ENCODE measurements around the gene B4GALNT3.
A peak's percentile ranks its signal among the peaks of the same experiment; 100 is the strongest.

Gene B4GALNT3

DNA sequence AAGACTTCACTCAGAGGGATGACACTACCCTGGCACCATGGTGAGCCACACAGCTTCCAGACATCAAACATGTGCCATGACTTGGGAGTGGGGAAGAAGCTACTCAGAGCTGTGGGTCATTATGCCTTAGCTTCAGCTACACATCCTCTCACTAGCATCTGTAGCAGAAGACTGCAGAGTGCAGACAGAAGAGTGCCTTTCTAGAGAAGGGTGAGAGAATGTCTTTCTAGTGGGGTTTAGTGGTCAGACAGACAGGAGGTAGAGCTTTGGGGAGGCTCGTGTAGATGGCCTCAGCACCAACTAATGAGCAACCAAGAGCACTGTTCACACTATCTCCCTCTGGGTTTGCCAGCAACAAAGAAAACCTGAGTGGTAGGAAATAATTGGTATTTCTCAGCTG, 4.9 kb upstream of the B4GALNT3 start:
- H3K9ac ChIP-seq (ENCODE audit: low read depth in 1 of 2, low read length in 2 of 2) = no peak overlapping the region
- no peak overlapping the region for H3K27ac ChIP-seq (ENCODE audit: low read depth, low read length)
- peaks cover 14 to 17% of the 10 kb centered on the region in 2 donors for H3K4me1 ChIP-seq (ENCODE audit: control insufficient read depth in 1 of 2, insufficient read depth in 2 of 2, low read length in 2 of 2)
- H3K27me3 ChIP-seq (ENCODE audit: control insufficient read depth in 1 of 2, insufficient read depth in 2 of 2, low read length in 2 of 2) = peaks cover 6 to 23% of the 10 kb centered on the region in 2 donors
- no peaks in the 10 kb centered on the region for H3K9me3 ChIP-seq (ENCODE audit: control insufficient read depth in 1 of 2, low read length in 2 of 2)
- H3K36me3 ChIP-seq (ENCODE audit: control insufficient read depth in 1 of 2, insufficient read depth in 2 of 2, low read length in 2 of 2) = no peaks in the 10 kb centered on the region
- H3K4me3 ChIP-seq (ENCODE audit: low read depth in 1 of 2, low read length in 2 of 2) = no peak overlapping the region

GRCh38 chr12:455821-456220, 3.9 kb upstream of the B4GALNT3 start:
- H3K9ac ChIP-seq (ENCODE audit: low read depth in 1 of 2, low read length in 2 of 2) = no peak overlapping the region
- H3K4me1 ChIP-seq (ENCODE audit: control insufficient read depth in 1 of 2, insufficient read depth in 2 of 2, low read length in 2 of 2) = peaks cover 11 to 16% of the 10 kb centered on the region in 2 donors
- H3K27ac ChIP-seq (ENCODE audit: low read depth, low read length) = no peak overlapping the region
- no peaks in the 10 kb centered on the region for H3K9me3 ChIP-seq (ENCODE audit: control insufficient read depth in 1 of 2, low read length in 2 of 2)
- no peak overlapping the region for H3K4me3 ChIP-seq (ENCODE audit: low read depth in 1 of 2, low read length in 2 of 2)
- H3K27me3 ChIP-seq (ENCODE audit: control insufficient read depth in 1 of 2, insufficient read depth in 2 of 2, low read length in 2 of 2) = peaks cover 6 to 24% of the 10 kb centered on the region in 2 donors
- H3K36me3 ChIP-seq (ENCODE audit: control insufficient read depth in 1 of 2, insufficient read depth in 2 of 2, low read length in 2 of 2) = no peaks in the 10 kb centered on the region

GRCh38 chr12:457676-458075, 2.1 kb upstream of the B4GALNT3 start:
- H3K27ac ChIP-seq (ENCODE audit: low read depth, low read length) = no peak overlapping the region

DNA sequence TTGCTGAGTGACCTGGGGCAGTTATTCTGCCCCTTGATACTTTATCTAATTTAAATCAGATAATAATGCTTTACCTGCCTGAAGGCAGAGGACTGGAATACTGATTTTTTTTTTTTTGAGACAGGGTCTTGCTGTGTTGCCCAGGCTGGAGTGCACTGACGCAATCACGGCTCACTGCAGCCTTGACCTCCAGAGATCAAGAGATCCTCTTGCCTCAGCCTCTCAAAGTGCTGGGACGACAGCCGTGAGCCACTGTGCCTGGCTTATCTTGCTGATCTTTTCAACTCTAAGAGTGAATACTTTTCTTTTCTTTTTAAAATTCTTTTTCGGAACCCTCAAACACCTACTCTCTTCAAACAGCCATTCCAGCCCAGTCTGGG, 699 bp upstream of the B4GALNT3 start:
- Histone ChIP-seq H3K9me3 (ENCODE audit: control insufficient read depth in 1 of 2, low read length in 2 of 2) (no peaks in the 10 kb centered on the region), H3K36me3 (ENCODE audit: control insufficient read depth in 1 of 2, insufficient read depth in 2 of 2, low read length in 2 of 2) (no peaks in the 10 kb centered on the region), H3K4me3 (ENCODE audit: low read depth in 1 of 2, low read length in 2 of 2) (peak overlapping the region; percentile 72 to 77), H3K27me3 (ENCODE audit: control insufficient read depth in 1 of 2, insufficient read depth in 2 of 2, low read length in 2 of 2) (peaks cover 9 to 37% of the 10 kb centered on the region in 2 donors), H3K9ac (ENCODE audit: low read depth in 1 of 2, low read length in 2 of 2) (peak overlapping the region in 1 of 2 donors; percentile 31), H3K27ac (ENCODE audit: low read depth, low read length) (no peak overlapping the region), H3K4me1 (ENCODE audit: control insufficient read depth in 1 of 2, insufficient read depth in 2 of 2, low read length in 2 of 2) (peaks cover 10 to 17% of the 10 kb centered on the region in 2 donors)

More at GRCh38 chr12:457676-458075, 2.1 kb upstream of the B4GALNT3 start:
- H3K4me3 ChIP-seq (ENCODE audit: low read depth in 1 of 2, low read length in 2 of 2) = no peak overlapping the region
- H3K9me3 ChIP-seq (ENCODE audit: control insufficient read depth in 1 of 2, low read length in 2 of 2) = no peaks in the 10 kb centered on the region
- H3K27me3 ChIP-seq (ENCODE audit: control insufficient read depth in 1 of 2, insufficient read depth in 2 of 2, low read length in 2 of 2) = peaks cover 9 to 32% of the 10 kb centered on the region in 2 donors
- H3K36me3 ChIP-seq (ENCODE audit: control insufficient read depth in 1 of 2, insufficient read depth in 2 of 2, low read length in 2 of 2) = no peaks in the 10 kb centered on the region
- peaks cover 6 to 19% of the 10 kb centered on the region in 2 donors for H3K4me1 ChIP-seq (ENCODE audit: control insufficient read depth in 1 of 2, insufficient read depth in 2 of 2, low read length in 2 of 2)
- H3K9ac ChIP-seq (ENCODE audit: low read depth in 1 of 2, low read length in 2 of 2) = no peak overlapping the region

GRCh38 chr12:460261-461230, 807 bp downstream of the B4GALNT3 start:
- peak overlapping the region; percentile 15 to 48 for H3K4me3 ChIP-seq (ENCODE audit: low read depth in 1 of 2, low read length in 2 of 2)
- H3K27ac ChIP-seq (ENCODE audit: low read depth, low read length) = no peak overlapping the region
- H3K4me1 ChIP-seq (ENCODE audit: control insufficient read depth in 1 of 2, insufficient read depth in 2 of 2, low read length in 2 of 2) = peaks cover 10 to 17% of the 10 kb centered on the region in 2 donors
- no peaks in the 10 kb centered on the region for H3K36me3 ChIP-seq (ENCODE audit: control insufficient read depth in 1 of 2, insufficient read depth in 2 of 2, low read length in 2 of 2)
- H3K27me3 ChIP-seq (ENCODE audit: control insufficient read depth in 1 of 2, insufficient read depth in 2 of 2, low read length in 2 of 2) = peaks cover 9 to 40% of the 10 kb centered on the region in 2 donors
- H3K9me3 ChIP-seq (ENCODE audit: control insufficient read depth in 1 of 2, low read length in 2 of 2) = no peaks in the 10 kb centered on the region
- no peak overlapping the region for H3K9ac ChIP-seq (ENCODE audit: low read depth in 1 of 2, low read length in 2 of 2)

DNA sequence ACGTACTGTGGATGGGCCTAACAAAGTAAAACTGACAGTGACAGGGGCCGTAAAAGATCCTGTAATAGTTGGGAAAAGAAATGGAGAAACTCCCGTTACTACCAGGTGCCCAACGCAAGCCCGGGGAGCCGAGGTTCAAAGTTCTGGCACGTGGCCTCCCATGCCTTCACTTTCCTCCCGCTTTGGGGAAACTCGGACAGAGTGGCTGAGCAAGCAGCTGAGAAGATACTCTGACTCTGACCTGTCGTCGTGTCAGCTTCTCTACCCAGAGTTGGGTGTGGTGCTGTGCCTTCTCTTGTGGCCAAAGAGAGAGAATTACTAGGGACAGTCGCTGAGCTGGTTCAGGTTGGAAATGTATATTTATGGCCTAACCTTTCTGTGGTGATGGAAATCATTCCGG, 1.7 kb downstream of the B4GALNT3 start:
- H3K36me3 ChIP-seq (ENCODE audit: control insufficient read depth in 1 of 2, insufficient read depth in 2 of 2, low read length in 2 of 2) = no peaks in the 10 kb centered on the region
- H3K4me1 ChIP-seq (ENCODE audit: control insufficient read depth in 1 of 2, insufficient read depth in 2 of 2, low read length in 2 of 2) = peaks cover 10 to 17% of the 10 kb centered on the region in 2 donors
- no peaks in the 10 kb centered on the region for H3K9me3 ChIP-seq (ENCODE audit: control insufficient read depth in 1 of 2, low read length in 2 of 2)
- H3K27me3 ChIP-seq (ENCODE audit: control insufficient read depth in 1 of 2, insufficient read depth in 2 of 2, low read length in 2 of 2) = peaks cover 9 to 40% of the 10 kb centered on the region in 2 donors
- H3K9ac ChIP-seq (ENCODE audit: low read depth in 1 of 2, low read length in 2 of 2) = no peak overlapping the region
- no peak overlapping the region for H3K27ac ChIP-seq (ENCODE audit: low read depth, low read length)
- peak overlapping the region in 1 of 2 donors; percentile 15 for H3K4me3 ChIP-seq (ENCODE audit: low read depth in 1 of 2, low read length in 2 of 2)

GRCh38 chr12:462936-463705, 3.4 kb downstream of the B4GALNT3 start:
- Histone ChIP-seq H3K27ac (ENCODE audit: low read depth, low read length) (no peak overlapping the region), H3K4me1 (ENCODE audit: control insufficient read depth in 1 of 2, insufficient read depth in 2 of 2, low read length in 2 of 2) (peaks cover 10 to 17% of the 10 kb centered on the region in 2 donors), H3K4me3 (ENCODE audit: low read depth in 1 of 2, low read length in 2 of 2) (no peak overlapping the region), H3K9ac (ENCODE audit: low read depth in 1 of 2, low read length in 2 of 2) (no peak overlapping the region), H3K9me3 (ENCODE audit: control insufficient read depth in 1 of 2, low read length in 2 of 2) (no peaks in the 10 kb centered on the region), H3K27me3 (ENCODE audit: control insufficient read depth in 1 of 2, insufficient read depth in 2 of 2, low read length in 2 of 2) (peaks cover 5 to 30% of the 10 kb centered on the region in 2 donors), H3K36me3 (ENCODE audit: control insufficient read depth in 1 of 2, insufficient read depth in 2 of 2, low read length in 2 of 2) (no peaks in the 10 kb centered on the region)

DNA sequence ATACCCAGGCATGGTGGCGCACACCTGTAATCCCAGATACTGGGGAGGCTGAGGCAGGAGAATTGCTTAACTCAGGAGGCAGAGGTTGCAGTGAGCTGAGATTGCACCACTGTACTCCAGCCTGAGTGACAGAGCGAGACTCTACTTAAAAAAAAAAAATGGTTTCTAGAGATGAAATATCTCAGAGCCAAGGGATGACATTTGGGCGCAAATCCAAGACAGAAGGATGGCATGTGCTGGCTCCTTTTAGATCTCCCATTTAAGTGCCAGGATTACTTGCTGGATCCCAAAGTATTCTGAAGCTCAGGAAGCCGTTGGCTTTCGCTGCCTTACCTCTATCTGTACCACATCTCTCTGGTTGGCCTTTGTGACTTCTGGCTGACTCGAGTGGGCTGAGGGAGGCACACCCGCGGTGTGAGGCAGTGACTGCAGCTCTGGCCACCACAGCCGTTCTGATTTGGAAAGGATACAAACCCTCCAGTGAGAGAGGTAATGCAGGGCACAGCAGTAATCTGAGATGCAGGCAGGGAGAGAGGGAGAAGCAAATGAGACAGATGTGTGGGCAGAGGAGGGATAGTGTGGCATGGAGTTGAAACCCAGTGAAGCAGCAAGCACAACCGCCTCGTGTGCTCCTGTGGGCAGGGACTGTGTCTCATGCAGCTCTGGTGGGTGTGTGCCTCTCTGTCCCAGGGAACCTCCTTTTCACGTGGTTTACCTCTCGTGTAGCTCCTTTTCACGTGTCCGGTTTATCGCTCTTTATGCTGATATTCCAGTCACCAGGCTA, 4.9 kb downstream of the B4GALNT3 start:
- Histone ChIP-seq H3K4me3 (ENCODE audit: low read depth in 1 of 2, low read length in 2 of 2) (no peak overlapping the region), H3K27me3 (ENCODE audit: control insufficient read depth in 1 of 2, insufficient read depth in 2 of 2, low read length in 2 of 2) (peaks cover 3 to 17% of the 10 kb centered on the region in 2 donors), H3K4me1 (ENCODE audit: control insufficient read depth in 1 of 2, insufficient read depth in 2 of 2, low read length in 2 of 2) (peaks cover 4 to 10% of the 10 kb centered on the region in 2 donors), H3K9ac (ENCODE audit: low read depth in 1 of 2, low read length in 2 of 2) (no peak overlapping the region), H3K36me3 (ENCODE audit: control insufficient read depth in 1 of 2, insufficient read depth in 2 of 2, low read length in 2 of 2) (no peaks in the 10 kb centered on the region), H3K27ac (ENCODE audit: low read depth, low read length) (no peak overlapping the region), H3K9me3 (ENCODE audit: control insufficient read depth in 1 of 2, low read length in 2 of 2) (no peaks in the 10 kb centered on the region)

DNA sequence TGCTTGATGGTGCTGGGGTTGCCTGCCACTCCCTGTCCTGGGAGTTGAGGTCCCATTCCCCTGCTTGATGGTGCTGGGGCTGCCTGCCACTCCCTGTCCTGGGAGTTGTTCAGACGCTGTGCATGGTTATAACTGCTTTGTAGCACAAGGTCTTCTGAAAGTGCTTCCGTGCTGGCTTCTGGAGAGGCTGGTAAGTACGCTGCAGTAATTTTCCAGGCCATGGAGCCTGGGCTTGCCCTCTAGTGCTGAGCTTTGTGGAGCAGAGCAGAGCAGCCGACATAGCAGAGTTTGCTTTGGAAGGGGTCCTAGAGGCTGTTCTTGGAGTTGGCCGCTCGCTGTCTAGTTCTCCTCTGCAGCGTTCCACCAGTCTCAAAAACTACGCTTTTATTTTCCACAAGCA, 6.3 kb downstream of the B4GALNT3 start:
- peaks cover 3 to 13% of the 10 kb centered on the region in 2 donors for H3K27me3 ChIP-seq (ENCODE audit: control insufficient read depth in 1 of 2, insufficient read depth in 2 of 2, low read length in 2 of 2)
- no peak overlapping the region for H3K27ac ChIP-seq (ENCODE audit: low read depth, low read length)
- no peaks in the 10 kb centered on the region for H3K36me3 ChIP-seq (ENCODE audit: control insufficient read depth in 1 of 2, insufficient read depth in 2 of 2, low read length in 2 of 2)
- H3K9ac ChIP-seq (ENCODE audit: low read depth in 1 of 2, low read length in 2 of 2) = no peak overlapping the region
- peaks cover 4 to 7% of the 10 kb centered on the region in 2 donors for H3K4me1 ChIP-seq (ENCODE audit: control insufficient read depth in 1 of 2, insufficient read depth in 2 of 2, low read length in 2 of 2)
- H3K4me3 ChIP-seq (ENCODE audit: low read depth in 1 of 2, low read length in 2 of 2) = no peak overlapping the region
- H3K9me3 ChIP-seq (ENCODE audit: control insufficient read depth in 1 of 2, low read length in 2 of 2) = no peaks in the 10 kb centered on the region

All from duodenal mucosa (tissue), 2 donors.